Endothelial cell of umbilical vein (primary cell): ENCODE measurements around the gene PTPRE. TPM values are rescaled to one million over a fixed set of nuclear protein-coding genes. Genes with fewer than 3 reads are reported as not detected.

Experiments used
- BruUV-seq: library from RNA; stranded (reverse); fragments of 400-500 nt; replicated peaks from 2 replicates; lab custom pipeline; 2021; lab: Mats Ljungman, UMichigan
- CTCF ChIA-PET: fragments of 300-600, 350-600 bp; sonication (Branson Sonifier 250); formaldehyde crosslinking; loops from one replicate; lab custom pipeline; 2021; ENCODE audit warnings: antibody characterized with exemption, inconsistent platforms; lab: Charles Lee
- POLR2A ChIA-PET: fragments of 300-600, 350-600 bp; sonication (Branson Sonifier 250); formaldehyde crosslinking; loops from one replicate; lab custom pipeline; 2021; ENCODE audit warnings: antibody characterized with exemption, inconsistent platforms; lab: Charles Lee
- DNase-seq: peaks from one replicate; pipeline ENCODE4 v3.0.0-alpha.2; 2011; ENCODE audit warnings: low read depth, low spot score
- FAIRE-seq: peaks from 2 replicates; lab custom pipeline; 2011; peaks lifted over from hg19 to GRCh38; lab: Jason Lieb, UNC
- H2AFZ ChIP-seq: 2 replicates; pipeline ENCODE4 v1.6.0; 2012; ENCODE audit warnings: low read depth, low read length, control low read depth, inconsistent platforms
- H3K27ac ChIP-seq: 2 replicates; pipeline ENCODE4 v1.5.1; 2011; ENCODE audit warnings: low read depth, mild to moderate bottlenecking, control low read depth, low read length, moderate library complexity; ENCODE audit not compliant: insufficient read depth
- H3K27me3 ChIP-seq, 2 experiments: 2 replicates each; pipeline versions ENCODE4 v1.6.0 to v1.6.1; 2011; ENCODE audit warnings: low read length in 2 of 2, mixed read lengths in 1 of 2; ENCODE audit not compliant: control insufficient read depth in 2 of 2, insufficient read depth in 2 of 2
- H3K36me3 ChIP-seq, 2 experiments: 2 replicates in 1 of 2; 3 replicates in 1 of 2; pipeline ENCODE4 v1.5.1; 2011; ENCODE audit warnings: low read length in 2 of 2, mild to moderate bottlenecking in 1 of 2, moderate library complexity in 1 of 2; ENCODE audit not compliant: control insufficient read depth in 2 of 2, insufficient read depth in 2 of 2; ENCODE audit errors: extremely low read depth in 1 of 2
- H3K4me1 ChIP-seq: 3 replicates; pipeline ENCODE4 v1.5.1; 2011; ENCODE audit warnings: mild to moderate bottlenecking, low read length; ENCODE audit not compliant: control insufficient read depth, insufficient read depth; ENCODE audit errors: extremely low read depth
- H3K4me2 ChIP-seq: 2 replicates; pipeline ENCODE4 v1.6.1; 2011; ENCODE audit warnings: low read length, control low read depth, mixed read lengths; ENCODE audit not compliant: insufficient read depth
- H3K4me3 ChIP-seq, 3 experiments: fragments of 200-600 bp in 1 of 3; sonication (generic), shearing (Covaris generic) in 1 of 3; replicated peaks in 1 of 3; 2 replicates each; pipeline ENCODE4 v1.5.1; 2011 to 2016; ENCODE audit warnings: control low read depth in 3 of 3, low read length in 3 of 3, mild to moderate bottlenecking in 2 of 3, inconsistent platforms in 1 of 3, low read depth in 1 of 3, moderate library complexity in 1 of 3; ENCODE audit not compliant: insufficient read depth in 1 of 3
- H3K79me2 ChIP-seq: 2 replicates; pipeline ENCODE4 v1.6.0; 2012; ENCODE audit warnings: low read length, inconsistent platforms; ENCODE audit not compliant: control insufficient read depth, insufficient read depth
- H3K9ac ChIP-seq: replicated peaks from 2 replicates; pipeline ENCODE3; 2011; ENCODE audit warnings: low read length, control low read depth; ENCODE audit not compliant: insufficient read depth; ENCODE audit errors: extremely low read depth
- H3K9me1 ChIP-seq: replicated peaks from 3 replicates; pipeline ENCODE4 v1.6.0; 2011; ENCODE audit warnings: mild to moderate bottlenecking, low read length; ENCODE audit not compliant: control insufficient read depth, insufficient read depth; ENCODE audit errors: extremely low read depth
- H3K9me3 ChIP-seq: replicated peaks from 2 replicates; pipeline ENCODE4 v1.5.1; 2012; ENCODE audit warnings: low read length, inconsistent platforms; ENCODE audit not compliant: control insufficient read depth, insufficient read depth
- H4K20me1 ChIP-seq: replicated peaks from 2 replicates; pipeline ENCODE3; 2011; ENCODE audit warnings: mild to moderate bottlenecking, low read length; ENCODE audit not compliant: control insufficient read depth, insufficient read depth; ENCODE audit errors: extremely low read depth
- CTCF ChIP-seq, 2 donors: IDR thresholded peaks; 1 replicate in 1 of 2; 2 replicates in 1 of 2; pipeline ENCODE4 v1.5.1; 2011; ENCODE audit warnings: low read length in 2 of 2, mild to moderate bottlenecking in 2 of 2, moderate library complexity in 2 of 2, control low read depth in 1 of 2, inconsistent platforms in 1 of 2, low read depth in 1 of 2; ENCODE audit not compliant: insufficient read depth in 1 of 2; ENCODE audit errors: extremely low read depth in 1 of 2
- EZH2 ChIP-seq: IDR thresholded peaks from 2 replicates; pipeline ENCODE4 v1.6.1; 2012; ENCODE audit warnings: borderline replicate concordance, low read depth, mild to moderate bottlenecking, moderate library complexity, low read length, inconsistent platforms; ENCODE audit not compliant: severe bottlenecking
- FOS ChIP-seq: IDR thresholded peaks from 2 replicates; pipeline ENCODE4 v1.6.1; 2011; ENCODE audit warnings: mild to moderate bottlenecking, low read length, moderate library complexity, borderline replicate concordance; ENCODE audit not compliant: insufficient read depth
- GATA2 ChIP-seq: IDR thresholded peaks from 2 replicates; pipeline ENCODE4 v1.7.0; 2011; ENCODE audit warnings: low read depth, mild to moderate bottlenecking, moderate library complexity, mixed read lengths, low read length; ENCODE audit not compliant: insufficient read length, insufficient read depth
- JUN ChIP-seq: IDR thresholded peaks from 2 replicates; pipeline ENCODE4 v1.6.1; 2011; ENCODE audit warnings: borderline replicate concordance, low read depth; ENCODE audit not compliant: insufficient read length, insufficient read depth
- MAX ChIP-seq: IDR thresholded peaks from 2 replicates; pipeline ENCODE4 v1.6.1; 2011; ENCODE audit not compliant: insufficient read depth, insufficient read length
- MYC ChIP-seq: IDR thresholded peaks from one replicate; pipeline ENCODE4 v1.6.1; 2011; ENCODE audit warnings: mild to moderate bottlenecking, low read depth, low read length
- POLR2A ChIP-seq: IDR thresholded peaks from 2 replicates; pipeline ENCODE4 v1.6.1; 2012; ENCODE audit warnings: low read depth, mild to moderate bottlenecking, control low read depth, low read length
- POLR2AphosphoS5 ChIP-seq: IDR thresholded peaks from 2 replicates; pipeline ENCODE4 v1.6.1; 2012; ENCODE audit warnings: low read depth, mild to moderate bottlenecking, control low read depth, low read length, moderate library complexity; ENCODE audit not compliant: insufficient read depth
- dilution Hi-C: fragments of 300-500 bp; cut with MboI; formaldehyde crosslinking; loops from one replicate; pipeline ENCODE4 v1.15.0; 2019; ENCODE audit warnings: low sequenced_read_pairs; ENCODE audit not compliant: extremely low pct_ligation_motif_present
- intact Hi-C: fragments of 100-400 bp; cut with micrococcal nuclease; formaldehyde crosslinking; loops from one replicate; pipeline ENCODE4 v1.10.0; 2022
- polyA plus RNA-seq, 4 experiments: library from polyadenylated mRNA; depleted of rRNA in 3 of 4; stranded (reverse) in 3 of 4; unstranded in 1 of 4; fragments of >200 nt; gene quantifications; 2 replicates each; pipeline versions ENCODE4 v1.2.1 to v1.2.3, GENCODE V29; 2011 to 2012; ENCODE audit warnings: missing spikeins in 1 of 4
- total RNA-seq: library from RNA; stranded (reverse); gene quantifications from 2 replicates; pipeline ENCODE4 v1.2.3, GENCODE V29; 2021

Gene PTPRE
- total and polyA plus RNA-seq, 2 donors (not counting 3 experiments of a cell fraction or from before 2014, with no cell fraction given): 37.3 to 116 TPM

GRCh38 chr10:128110339-128110738 lies 203.4 kb downstream of the PTPRE start:
- TF ChIP-seq JUN (no peak), POLR2A (no peak), EZH2 (no peak), MYC (no peak), POLR2AphosphoS5 (no peak), CTCF (IDR thresholded peaks at IDR 0.05; ENCODE audit: extremely low read depth in 1 of 2, insufficient read depth in 1 of 2, low read depth in 1 of 2, low read length in 2 of 2) (no peak), FOS (no peak), MAX (no peak), GATA2 (no peak)
- no peak overlapping the region for H3K27ac ChIP-seq
- intact Hi-C loops: no loop called here
- H4K20me1 ChIP-seq: peaks cover 2% of the 10 kb centered on the region
- H3K9me1 ChIP-seq: no peaks in the 10 kb centered on the region
- no peaks in the 10 kb centered on the region for H3K4me1 ChIP-seq
- no TSS peak for BruUV-seq
- dilution Hi-C loops: no loop called here
- no peak overlapping the region for H3K4me2 ChIP-seq
- no peak for DNase-seq
- no peak for FAIRE-seq
- no peak overlapping the region for H3K4me3 ChIP-seq
- peaks cover 13 to 70% of the 10 kb centered on the region in 2 experiments for H3K36me3 ChIP-seq
- ChIA-PET POLR2A (no interaction called here), CTCF (interaction anchor here (1.5 kb wide), 1 partner anchor 92 kb away, joined by 3 read pairs; no protein-coding TSS in a partner anchor)
- no peak overlapping the region for H2AFZ ChIP-seq
- no peaks in the 10 kb centered on the region for H3K9me3 ChIP-seq
- peaks cover 62% of the 10 kb centered on the region for H3K79me2 ChIP-seq
- H3K9ac ChIP-seq: no peak overlapping the region
- no peaks in the 10 kb centered on the region for H3K27me3 ChIP-seq
